Transverse colon (tissue), 4 donors: Measurements from ENCODE around the gene TRMU.

Experiments
- CTCF ChIP-seq, 5 experiments: fragments of 200-600 bp in 3 of 5; fragments of 450-650 bp in 2 of 5; sonication (generic) in 3 of 5; IDR thresholded peaks; 1 replicate in 2 of 5; 2 replicates in 3 of 5; pipeline ENCODE4 v1.5.1; 2016 to 2017; ENCODE audit warnings: antibody characterized with exemption in 5 of 5, inconsistent platforms in 3 of 5, mild to moderate bottlenecking in 2 of 5, moderate library complexity in 1 of 5
- POLR2AphosphoS5 ChIP-seq, 3 donors: sonication (generic); formaldehyde crosslinking; IDR thresholded peaks; one replicate each; pipeline ENCODE4 v1.6.1; 2016; ENCODE audit warnings: antibody characterized with exemption in 3 of 3

- TF ChIP-seq POLR2AphosphoS5 (IDR thresholded peaks at IDR 0.05), result no peak
- no peak for TF ChIP-seq CTCF (IDR thresholded peaks at IDR 0.05)
Observed at GRCh38 chr22:46290121-46290842, 45.2 kb upstream of the TRMU start.
